NCI-H146 treated with DMSO at 0.1 percent for 48 hours (cell line): ENCODE results near the gene GOLGA6C.
"Not testable (repeated sequence)": the region's sequence is repeated elsewhere in the genome, so short reads cannot be mapped to it uniquely, and the experiment has no call there.

ENCODE experiments used
- DNase-seq: peaks from one replicate; lab custom pipeline; 2025; ENCODE audit not compliant: unreplicated experiment; lab: John Stamatoyannopoulos, UW

The GOLGA6C gene

GRCh38 chr15:75252285-75252684, 5.8 kb upstream of the GOLGA6C start:
- DNase-seq, result not testable (repeated sequence)

- DNase-seq, result not testable (repeated sequence)
These were observed 648 bp downstream of the GOLGA6C start for GRCh38 chr15:75258620-75259343.

- not testable (repeated sequence) for DNase-seq
These were observed 1.7 kb downstream of the GOLGA6C start for GRCh38 chr15:75259873-75260272.

- DNase-seq, result not testable (repeated sequence)
These were observed 15.7 kb downstream of the GOLGA6C start for GRCh38 chr15:75273751-75274359.

GRCh38 chr15:75274509-75275107, 16.5 kb downstream of the GOLGA6C start:
- DNase-seq, result not testable (repeated sequence)

GRCh38 chr15:75275617-75276016, 17.5 kb downstream of the GOLGA6C start:
- not testable (repeated sequence) for DNase-seq

GRCh38 chr15:75278497-75278896, 20.4 kb downstream of the GOLGA6C start:
- not testable (repeated sequence) for DNase-seq

GRCh38 chr15:75282572-75282971, 24.4 kb downstream of the GOLGA6C start, which contains the start of gene GOLGA6D:
GOLGA6D (plus strand) TSS chr15:75282835; CDS start chr15:75282876, 41 bp downstream.
- DNase-seq, result not testable (repeated sequence)

- not testable (repeated sequence) for DNase-seq
These were observed 26.0 kb downstream of the GOLGA6C start for GRCh38 chr15:75284152-75284551.

GRCh38 chr15:75293660-75294059, 35.5 kb downstream of the GOLGA6C start:
- DNase-seq, result not testable (repeated sequence)

GRCh38 chr15:75298541-75299310, 40.6 kb downstream of the GOLGA6C start:
- DNase-seq, result not testable (repeated sequence)

- DNase-seq, result not testable (repeated sequence)
These were observed 41.2 kb downstream of the GOLGA6C start for GRCh38 chr15:75299311-75299688.

- DNase-seq, result not testable (repeated sequence)
These were observed 41.9 kb downstream of the GOLGA6C start for GRCh38 chr15:75300026-75300425.

- DNase-seq, result no peak
These were observed 44.2 kb downstream of the GOLGA6C start for GRCh38 chr15:75302318-75302717.

- DNase-seq, result not testable (repeated sequence)
These were observed 44.6 kb downstream of the GOLGA6C start for GRCh38 chr15:75302753-75303152.

- DNase-seq, result no peak
These were observed 48.1 kb downstream of the GOLGA6C start for GRCh38 chr15:75306188-75306587.

- DNase-seq, result peak; percentile 10
These were observed 49.8 kb downstream of the GOLGA6C start for GRCh38 chr15:75307778-75308390.

- no peak for DNase-seq
These were observed 51.6 kb downstream of the GOLGA6C start for GRCh38 chr15:75309711-75310110.

- DNase-seq, result not testable (repeated sequence)
These were observed 54.4 kb downstream of the GOLGA6C start for GRCh38 chr15:75312548-75312947.

- DNase-seq, result no peak
These were observed 55.1 kb downstream of the GOLGA6C start for GRCh38 chr15:75313116-75313845.
